ENCODE results near the gene MEG3.

The MEG3 gene

DNA sequence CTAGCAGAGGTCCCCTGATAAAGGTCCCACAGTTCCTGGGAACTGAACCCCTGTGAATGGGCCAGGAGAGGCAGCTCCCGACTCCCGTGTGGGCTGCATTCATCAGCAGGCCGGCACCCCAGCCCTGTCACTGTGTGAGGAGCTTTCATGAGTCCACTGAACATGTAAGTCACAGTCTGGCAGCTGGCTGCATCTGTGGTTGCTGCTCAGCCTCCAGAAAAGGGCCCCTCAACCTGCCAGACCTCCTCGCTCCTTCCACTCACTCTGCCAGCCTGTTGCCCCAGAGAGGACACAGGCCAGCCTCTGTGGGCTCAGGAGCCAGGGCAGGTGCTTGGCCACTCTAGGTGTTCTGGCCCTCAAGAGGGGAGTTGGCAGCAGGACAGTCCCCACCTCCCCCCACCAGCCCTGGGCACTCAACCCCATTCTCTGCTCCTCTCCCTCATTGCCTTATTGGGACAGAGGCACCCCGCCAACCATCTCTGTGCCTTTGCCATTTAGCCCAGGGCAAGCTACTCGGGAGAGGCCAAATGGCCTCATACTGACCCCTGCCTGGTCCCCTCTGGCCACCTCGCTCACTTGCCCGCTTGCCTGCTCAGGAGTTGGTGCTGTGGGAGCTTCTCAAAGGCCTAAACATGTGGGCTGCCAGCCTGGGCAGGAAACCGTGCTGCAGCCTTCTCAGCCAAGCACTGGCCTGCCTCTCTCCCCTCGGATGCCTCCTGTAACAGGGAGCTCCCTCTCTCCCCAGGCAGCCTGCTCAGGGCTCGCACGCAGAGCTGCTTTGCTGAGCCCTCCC lies 75.7 kb downstream of the MEG3 start:
- no peak for DNase-seq

DNA sequence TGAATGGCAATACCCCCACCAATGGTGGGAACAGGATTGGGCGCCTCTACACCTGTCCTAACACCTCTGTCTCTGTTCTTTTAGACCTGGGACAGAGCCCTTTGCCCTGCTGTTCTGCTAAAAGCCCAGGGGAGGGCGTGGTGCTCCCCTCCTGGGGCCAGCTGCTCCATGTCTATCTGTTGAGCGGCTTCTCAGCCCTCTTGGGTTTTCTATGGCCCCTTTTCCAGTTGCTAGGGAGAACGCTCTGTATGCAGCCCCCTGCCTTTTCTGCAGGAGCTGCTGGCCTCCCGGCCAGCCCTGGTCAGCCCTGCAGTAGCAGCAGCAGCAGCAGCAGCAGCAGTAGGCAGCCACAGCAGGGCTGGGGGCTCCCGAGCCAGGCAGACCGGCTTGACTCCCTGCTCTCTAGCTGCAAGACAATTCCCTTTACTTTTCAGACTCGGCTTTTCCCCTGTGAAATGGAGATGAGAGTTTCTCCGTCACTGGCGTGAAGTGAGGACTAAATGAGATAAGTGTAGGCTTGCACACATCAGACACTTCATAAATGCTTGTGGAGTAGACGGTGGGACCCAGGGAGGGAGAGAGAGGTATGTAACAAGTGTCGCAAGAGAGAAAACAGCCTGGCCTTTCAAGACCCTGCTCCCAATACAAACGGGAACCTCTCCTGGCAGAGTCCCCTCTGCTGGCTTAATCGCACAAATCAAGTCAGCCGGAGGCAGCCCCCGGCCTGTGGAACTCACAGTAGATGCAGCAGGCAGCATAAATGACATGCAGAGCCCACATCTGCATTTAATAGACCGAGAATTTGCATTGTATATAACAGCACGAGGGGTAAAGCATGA lies 76.6 kb downstream of the MEG3 start:
- no peak for DNase-seq

DNA sequence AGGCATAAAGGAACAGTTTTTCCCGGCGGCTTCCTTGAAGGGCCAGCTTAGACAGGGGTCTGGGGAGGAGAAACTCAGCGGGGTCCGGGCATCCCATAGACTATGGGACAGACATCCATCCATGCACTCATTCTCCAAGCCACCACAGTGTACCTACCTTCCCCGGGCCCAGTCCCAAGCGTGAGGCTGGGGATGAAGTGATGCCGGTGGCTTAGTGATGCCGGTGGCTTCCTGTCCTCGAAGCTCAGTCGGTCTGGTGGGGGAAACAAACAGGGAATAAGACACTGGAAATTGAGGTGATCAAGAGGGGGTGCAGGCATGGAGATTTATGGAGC lies 77.2 kb downstream of the MEG3 start:
- DNase-seq = no peak

DNA sequence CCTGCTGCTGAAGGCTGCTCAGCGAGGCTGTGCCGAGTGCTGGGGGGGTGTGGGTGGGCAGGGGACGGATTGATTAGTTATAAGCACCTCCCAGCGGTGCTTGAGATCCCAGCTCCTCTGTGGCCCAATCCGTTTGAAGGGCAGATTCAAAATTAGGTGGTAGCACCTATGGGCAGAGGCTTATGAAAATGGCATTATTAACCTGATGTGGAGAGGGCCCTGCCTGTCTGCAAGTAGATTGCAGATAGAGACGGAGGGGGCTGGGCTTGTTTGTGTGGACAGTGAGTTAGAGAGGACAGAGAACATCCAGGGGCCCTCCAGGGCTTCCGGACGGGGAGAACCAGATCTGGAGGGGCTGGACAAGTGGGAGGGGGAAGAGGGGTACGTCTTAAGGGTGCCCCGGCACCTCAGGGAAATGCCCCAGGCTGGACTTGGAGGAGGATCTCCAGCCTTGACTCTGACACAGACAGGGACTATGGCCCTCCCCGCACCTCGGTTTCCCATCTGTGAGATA lies 77.8 kb downstream of the MEG3 start, which contains the start of gene RTL1:
Gene RTL1 (minus strand): TSS at position 51 of the 514 bp plus-strand sequence. CDS start 18,934 bp downstream, outside the sequence.
- DNase-seq = no peak

DNA sequence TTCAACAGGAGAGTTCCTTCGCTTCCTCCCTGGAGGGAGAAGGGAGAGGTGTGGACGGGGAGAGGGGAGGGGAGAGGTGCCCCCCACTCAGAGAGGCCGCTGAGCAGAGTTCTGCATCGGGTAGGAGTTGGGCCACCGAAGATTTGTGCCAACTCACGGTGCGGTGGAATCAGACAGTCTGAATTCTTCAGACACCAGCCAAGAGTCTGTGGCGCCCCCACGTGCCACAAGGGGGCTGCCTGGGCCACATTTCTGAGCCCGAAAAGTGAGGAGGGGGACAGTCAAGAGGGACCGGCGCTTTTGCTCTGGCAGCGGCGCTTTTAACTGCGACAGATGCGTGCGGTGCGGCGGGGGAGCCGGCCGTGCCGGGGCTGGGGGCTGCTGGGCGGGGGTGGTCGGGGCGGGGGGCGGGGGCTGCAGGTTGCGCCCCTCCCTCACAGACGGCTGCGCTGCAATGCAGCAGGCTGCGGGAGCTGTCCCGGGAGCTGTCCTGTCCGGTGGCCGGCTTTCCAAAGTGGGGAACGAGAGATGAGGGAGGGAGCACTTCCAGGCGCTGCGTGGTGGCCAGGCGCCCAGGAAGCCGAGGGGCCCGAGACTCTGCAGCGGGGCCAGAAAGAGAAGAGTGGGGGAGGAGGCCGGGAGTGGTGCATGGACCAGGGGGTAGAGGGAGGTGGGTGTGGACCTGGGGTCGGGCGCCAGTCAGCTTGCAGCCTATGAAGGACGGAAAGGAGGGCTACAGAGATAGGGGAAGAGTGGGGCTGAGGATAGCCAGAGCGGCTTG lies 78.6 kb downstream of the MEG3 start:
- DNase-seq = no peak

DNA sequence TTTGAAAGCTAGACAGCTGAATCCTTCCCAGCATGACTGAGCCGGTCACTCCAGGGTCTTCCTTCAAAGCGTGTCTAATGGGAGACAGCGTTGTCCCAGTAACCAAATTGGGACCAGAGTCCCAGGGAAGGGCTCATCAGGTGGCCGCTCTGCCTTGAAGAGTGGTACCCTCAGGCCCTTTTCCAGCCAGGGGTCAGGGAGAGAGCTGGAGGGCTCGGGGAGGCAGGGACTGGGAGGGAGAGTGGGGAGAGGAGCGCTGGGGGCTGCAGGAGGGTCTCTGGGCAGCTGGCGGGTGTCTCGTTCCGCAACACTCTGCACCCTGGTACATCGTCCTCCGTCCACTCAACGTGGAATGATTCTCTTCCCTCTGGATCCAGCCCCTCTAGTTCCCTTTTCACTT lies 79.2 kb downstream of the MEG3 start:
- no peak for DNase-seq

DNA sequence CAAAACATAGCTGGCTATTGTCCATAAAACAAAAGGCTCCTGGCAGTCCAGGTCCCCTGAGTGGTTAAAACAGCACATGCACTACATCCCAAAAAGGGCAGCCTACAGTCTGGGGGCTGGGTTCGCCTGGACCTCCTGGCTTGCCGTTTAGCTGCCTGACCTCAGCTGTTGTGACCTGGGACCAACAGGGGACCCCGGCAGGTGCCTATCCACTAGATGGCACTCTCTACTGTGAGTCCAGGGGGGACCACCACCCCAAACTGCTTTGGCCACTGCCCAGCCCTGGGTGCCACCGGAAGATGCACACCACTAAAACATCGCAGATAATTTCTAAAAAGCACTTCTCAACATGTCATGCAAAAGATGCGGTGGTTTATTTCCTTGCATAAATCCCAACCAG lies 80.5 kb downstream of the MEG3 start:
- no peak for DNase-seq

DNA sequence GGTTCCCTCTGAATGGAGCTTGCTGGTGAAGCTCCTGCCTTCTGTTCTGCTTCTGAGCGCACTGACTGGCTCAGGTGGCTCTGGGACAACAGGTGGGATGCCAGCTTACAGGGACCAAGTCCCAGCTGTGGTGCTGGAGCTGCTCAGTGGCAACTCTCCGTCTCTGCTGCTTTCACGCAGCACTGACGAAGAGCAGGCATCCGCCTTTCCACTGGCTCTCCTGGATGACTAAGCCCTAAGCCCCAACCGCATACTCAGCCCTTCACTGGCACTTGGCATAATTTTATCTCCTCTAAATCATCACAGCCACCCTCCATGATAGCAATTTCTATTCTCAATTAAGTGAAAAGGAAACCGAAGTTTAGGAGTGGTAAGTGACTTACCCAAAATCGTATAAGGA lies 81.3 kb downstream of the MEG3 start:
- DNase-seq = no peak

DNA sequence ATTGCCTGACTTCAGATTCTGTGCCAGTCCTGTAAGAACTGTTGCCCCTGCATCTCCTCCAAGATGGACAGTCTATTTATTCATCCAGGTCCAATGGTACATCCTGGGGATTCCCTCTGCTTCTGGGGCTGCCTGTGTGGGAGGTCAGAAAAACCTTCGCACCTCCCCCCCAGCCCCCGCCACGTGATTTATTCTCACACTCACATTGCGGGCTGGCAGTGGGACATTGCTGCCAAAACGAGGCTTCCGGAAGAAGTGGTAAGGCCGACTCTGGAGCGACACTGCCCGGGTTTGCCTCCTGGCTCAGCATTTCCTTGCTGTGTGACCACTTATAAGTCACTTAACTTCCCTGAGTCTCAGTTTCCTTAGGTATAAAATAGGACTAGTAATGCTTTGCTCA lies 83.5 kb downstream of the MEG3 start:
- DNase-seq = no peak

Measured in NCI-H2081 treated with DMSO at 0.1 percent for 48 hours (cell line).